ENCODE results near the gene CYB561.

DNA sequence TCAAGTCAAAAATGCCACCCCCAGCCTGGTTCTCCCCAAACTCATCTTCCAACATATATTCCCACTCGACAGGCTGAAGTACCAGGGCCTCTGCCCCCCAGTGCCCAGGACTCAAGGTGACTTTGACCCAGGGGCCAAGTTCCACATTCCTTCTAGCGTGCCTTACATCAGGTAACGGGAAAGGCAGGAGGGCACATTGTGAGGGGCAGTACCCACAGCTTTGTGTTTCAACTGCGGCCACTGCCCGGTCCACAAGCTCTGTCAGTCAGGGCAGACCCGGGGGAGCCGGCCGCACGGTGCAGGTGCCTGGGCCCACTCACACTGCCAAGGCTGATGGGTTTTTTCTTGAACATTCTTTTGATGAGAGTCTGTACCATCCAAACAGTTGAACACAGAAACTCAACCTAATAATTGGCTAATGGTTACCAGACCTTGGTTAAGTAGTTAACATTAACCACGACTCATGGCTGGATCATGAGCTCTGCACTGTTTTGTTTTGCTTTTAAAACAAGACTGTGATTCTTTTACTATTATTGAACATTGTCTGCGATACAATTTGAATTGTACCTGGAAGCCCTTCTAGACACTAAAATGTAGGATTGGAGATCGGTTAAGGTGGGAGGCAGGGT, 48.3 kb upstream of the CYB561 start:
- TF ChIP-seq, protein P1, sequence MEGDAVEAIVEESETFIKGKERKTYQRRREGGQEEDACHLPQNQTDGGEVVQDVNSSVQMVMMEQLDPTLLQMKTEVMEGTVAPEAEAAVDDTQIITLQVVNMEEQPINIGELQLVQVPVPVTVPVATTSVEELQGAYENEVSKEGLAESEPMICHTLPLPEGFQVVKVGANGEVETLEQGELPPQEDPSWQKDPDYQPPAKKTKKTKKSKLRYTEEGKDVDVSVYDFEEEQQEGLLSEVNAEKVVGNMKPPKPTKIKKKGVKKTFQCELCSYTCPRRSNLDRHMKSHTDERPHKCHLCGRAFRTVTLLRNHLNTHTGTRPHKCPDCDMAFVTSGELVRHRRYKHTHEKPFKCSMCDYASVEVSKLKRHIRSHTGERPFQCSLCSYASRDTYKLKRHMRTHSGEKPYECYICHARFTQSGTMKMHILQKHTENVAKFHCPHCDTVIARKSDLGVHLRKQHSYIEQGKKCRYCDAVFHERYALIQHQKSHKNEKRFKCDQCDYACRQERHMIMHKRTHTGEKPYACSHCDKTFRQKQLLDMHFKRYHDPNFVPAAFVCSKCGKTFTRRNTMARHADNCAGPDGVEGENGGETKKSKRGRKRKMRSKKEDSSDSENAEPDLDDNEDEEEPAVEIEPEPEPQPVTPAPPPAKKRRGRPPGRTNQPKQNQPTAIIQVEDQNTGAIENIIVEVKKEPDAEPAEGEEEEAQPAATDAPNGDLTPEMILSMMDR (IDR thresholded peaks at IDR 0.05; ENCODE audit: insufficient read depth, low read depth, low read length): no peak
- no peak for TF ChIP-seq EZH2 (IDR thresholded peaks at IDR 0.05; ENCODE audit: insufficient read depth, low read length)
